ENCODE results near the gene IZUMO4.

DNA sequence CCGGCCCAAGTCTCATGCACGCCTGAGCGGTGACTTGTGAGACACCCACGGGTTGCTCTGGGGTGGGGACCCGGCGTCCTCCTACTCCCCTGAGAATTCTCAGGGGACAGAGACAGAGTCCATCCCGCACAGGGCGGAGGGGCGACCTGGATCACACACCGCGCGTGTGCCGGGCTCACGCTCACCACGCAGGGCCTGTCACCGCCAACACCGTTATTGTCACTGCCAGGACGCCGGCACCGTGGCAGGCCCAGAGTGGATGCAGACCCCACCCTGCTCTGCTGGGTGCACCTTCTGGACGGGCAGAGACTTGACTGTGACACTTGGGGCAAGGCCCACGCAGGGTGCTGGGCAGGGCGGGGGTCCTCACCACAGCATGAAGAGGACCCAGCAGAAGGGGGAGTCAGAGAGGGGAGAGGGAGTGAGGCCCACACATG, 16.8 kb upstream of the IZUMO4 start:
- TF ChIP-seq, protein P1, sequence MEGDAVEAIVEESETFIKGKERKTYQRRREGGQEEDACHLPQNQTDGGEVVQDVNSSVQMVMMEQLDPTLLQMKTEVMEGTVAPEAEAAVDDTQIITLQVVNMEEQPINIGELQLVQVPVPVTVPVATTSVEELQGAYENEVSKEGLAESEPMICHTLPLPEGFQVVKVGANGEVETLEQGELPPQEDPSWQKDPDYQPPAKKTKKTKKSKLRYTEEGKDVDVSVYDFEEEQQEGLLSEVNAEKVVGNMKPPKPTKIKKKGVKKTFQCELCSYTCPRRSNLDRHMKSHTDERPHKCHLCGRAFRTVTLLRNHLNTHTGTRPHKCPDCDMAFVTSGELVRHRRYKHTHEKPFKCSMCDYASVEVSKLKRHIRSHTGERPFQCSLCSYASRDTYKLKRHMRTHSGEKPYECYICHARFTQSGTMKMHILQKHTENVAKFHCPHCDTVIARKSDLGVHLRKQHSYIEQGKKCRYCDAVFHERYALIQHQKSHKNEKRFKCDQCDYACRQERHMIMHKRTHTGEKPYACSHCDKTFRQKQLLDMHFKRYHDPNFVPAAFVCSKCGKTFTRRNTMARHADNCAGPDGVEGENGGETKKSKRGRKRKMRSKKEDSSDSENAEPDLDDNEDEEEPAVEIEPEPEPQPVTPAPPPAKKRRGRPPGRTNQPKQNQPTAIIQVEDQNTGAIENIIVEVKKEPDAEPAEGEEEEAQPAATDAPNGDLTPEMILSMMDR (IDR thresholded peaks at IDR 0.05) = no peak
- TF ChIP-seq POLR2A (IDR thresholded peaks at IDR 0.05) = no peak
